MM.1S (cell line): Measurements from ENCODE around the gene CD6.
"Not testable (repeated sequence)": the region's sequence is repeated elsewhere in the genome, so short reads cannot be mapped to it uniquely, and the experiment has no call there.

Source experiments
- CTCF ChIP-seq: fragments of 300-600 bp; sonication (generic); IDR thresholded peaks from 2 replicates; pipeline ENCODE4 v1.5.1; 2016; ENCODE audit warnings: antibody characterized with exemption, low read length, mixed read lengths
- EZH2phosphoT487 ChIP-seq: fragments of 300-600 bp; sonication (generic); IDR thresholded peaks from 2 replicates; pipeline ENCODE4 v1.6.1; 2018; ENCODE audit warnings: antibody characterized with exemption, low read length

GRCh38 chr11:61065236-61065635 is 93.8 kb downstream of the CD6 start:
- TF ChIP-seq EZH2phosphoT487, CTCF: not testable (repeated sequence)
